GM18517 (cell line): ENCODE measurements around the gene RAPGEF6.
"Not testable (repeated sequence)": the region's sequence is repeated elsewhere in the genome, so short reads cannot be mapped to it uniquely, and the experiment has no call there.

ENCODE experiments used
- ATAC-seq: cut with Tn5 transposase; IDR thresholded peaks from one replicate; pipeline ENCODE4 v1.9.1; 2021; ENCODE audit warnings: mild to moderate bottlenecking, moderate library complexity; ENCODE audit not compliant: unreplicated experiment

RAPGEF6 gene

DNA sequence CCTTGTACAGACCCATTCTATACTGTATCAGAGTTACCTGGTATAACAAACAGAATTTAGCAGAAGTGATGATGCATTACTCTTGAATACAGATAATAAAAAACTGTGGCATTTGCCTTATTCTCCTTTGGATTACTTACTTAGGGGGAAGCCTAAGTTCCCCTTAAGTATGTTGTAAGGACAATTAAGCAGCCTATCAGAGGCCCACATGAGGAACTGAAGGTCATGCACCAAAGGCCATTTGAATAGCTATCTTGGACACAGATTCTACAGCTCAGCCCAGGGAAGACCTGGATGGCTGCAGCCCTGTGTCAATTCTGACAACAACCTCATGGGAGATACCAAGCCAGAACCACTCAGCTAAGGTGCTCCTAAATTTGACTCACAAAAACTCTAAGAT is 125.2 kb downstream of the RAPGEF6 start:
- no peak for ATAC-seq

GRCh38 chr5:131505237-131505908 is 129.7 kb downstream of the RAPGEF6 start:
- peak; percentile 60 for ATAC-seq

GRCh38 chr5:131496400-131496713 is 138.7 kb downstream of the RAPGEF6 start:
- ATAC-seq, result peak; percentile 95

- peak; percentile 42 for ATAC-seq
Observed at GRCh38 chr5:131495536-131496399, 139.3 kb downstream of the RAPGEF6 start.

DNA sequence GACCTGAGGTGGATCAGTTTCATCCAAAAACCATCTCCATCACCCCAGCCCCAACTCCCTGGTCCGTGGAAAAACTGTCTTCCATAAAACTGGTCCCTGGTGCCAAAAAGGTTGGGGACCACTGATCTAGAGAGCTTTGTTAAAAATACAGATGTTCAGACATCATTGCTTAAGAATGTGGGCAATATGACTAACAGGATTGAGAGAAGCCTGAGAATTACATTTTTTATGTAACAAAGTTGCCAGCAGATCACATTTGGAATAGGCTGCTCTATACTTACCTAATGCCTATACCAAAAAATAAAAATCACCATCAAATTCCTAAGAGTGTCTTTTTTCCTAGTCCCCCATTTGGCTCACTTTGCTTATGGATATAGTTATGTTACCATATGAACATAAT is 143.3 kb downstream of the RAPGEF6 start:
- no peak for ATAC-seq

DNA sequence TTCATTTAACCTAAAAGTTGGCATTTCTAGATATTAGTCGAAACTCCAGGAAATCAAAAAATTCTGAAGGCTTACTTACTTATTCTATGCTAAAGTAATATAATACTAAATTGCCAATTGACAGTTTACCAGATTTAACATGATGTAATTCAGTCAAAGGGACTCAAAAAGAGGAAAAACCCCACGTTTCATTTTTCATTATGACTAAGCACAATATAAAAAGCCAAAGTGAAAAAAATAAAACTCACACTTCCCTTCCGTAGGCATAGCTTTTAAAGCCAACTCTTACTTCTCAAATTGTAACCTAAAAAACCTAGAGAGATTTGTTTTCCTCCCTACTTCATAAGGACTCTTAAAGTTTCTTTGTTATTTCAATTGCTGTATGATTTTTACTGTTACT is 146.6 kb downstream of the RAPGEF6 start:
- ATAC-seq, result peak; percentile 94

GRCh38 chr5:131487371-131487770 is 147.7 kb downstream of the RAPGEF6 start:
- not testable (repeated sequence) for ATAC-seq

DNA sequence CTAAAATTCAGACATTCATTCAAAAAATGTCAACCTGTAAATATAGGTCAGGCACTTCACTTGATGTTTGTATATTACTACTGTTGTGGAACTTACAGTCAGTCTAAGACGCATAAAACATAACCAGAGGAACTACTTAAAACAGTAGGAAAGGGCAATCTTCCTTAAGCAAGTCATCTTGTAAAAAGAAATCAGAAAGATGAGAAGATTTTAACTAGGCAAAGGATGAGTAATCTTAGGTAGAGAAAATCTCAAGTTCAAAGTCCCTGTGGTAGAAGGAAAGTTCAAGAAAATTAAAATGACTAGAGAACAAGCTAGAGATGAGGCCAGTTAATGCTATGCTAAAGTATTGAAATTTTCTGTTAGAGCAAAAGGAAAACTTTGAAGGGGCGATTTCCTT is 152.4 kb downstream of the RAPGEF6 start:
- ATAC-seq, result no peak

- ATAC-seq, result no peak
Observed at GRCh38 chr5:131481569-131481968, 153.5 kb downstream of the RAPGEF6 start.

- ATAC-seq, result no peak
Observed at GRCh38 chr5:131475541-131475941, 159.5 kb downstream of the RAPGEF6 start.

GRCh38 chr5:131473731-131474130 is 161.3 kb downstream of the RAPGEF6 start:
- ATAC-seq, result no peak

DNA sequence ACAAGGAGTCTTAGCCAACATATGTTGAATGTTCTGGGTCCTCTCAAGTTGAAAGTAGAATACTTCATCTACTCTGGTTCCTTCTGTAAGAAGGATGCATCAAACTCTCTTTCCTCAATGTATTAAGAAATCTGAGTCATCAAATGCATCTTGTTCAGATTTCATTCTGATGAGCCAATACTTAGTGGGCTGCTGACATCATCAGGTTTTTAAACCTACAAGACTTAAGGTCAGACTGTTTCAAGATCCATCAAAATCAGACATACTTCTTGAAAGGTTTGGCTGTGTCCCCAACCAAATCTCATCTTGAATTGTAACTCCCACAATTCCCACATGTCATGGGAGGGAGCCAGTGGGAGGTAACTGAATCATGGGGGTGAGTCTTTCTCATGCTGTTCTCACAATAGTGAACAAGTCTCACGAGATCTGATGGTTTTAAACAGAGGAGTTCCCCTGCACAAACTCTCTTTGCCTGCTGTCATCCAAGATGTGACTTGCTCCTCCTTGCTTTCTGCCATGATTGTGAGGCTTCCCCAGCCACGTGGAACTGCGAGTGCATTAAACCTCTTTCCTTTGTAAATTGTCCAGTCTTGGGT is 168.8 kb downstream of the RAPGEF6 start:
- no peak for ATAC-seq

GRCh38 chr5:131463656-131464055 is 171.4 kb downstream of the RAPGEF6 start:
- no peak for ATAC-seq

- no peak for ATAC-seq
Observed at GRCh38 chr5:131462454-131462853, 172.6 kb downstream of the RAPGEF6 start.

DNA sequence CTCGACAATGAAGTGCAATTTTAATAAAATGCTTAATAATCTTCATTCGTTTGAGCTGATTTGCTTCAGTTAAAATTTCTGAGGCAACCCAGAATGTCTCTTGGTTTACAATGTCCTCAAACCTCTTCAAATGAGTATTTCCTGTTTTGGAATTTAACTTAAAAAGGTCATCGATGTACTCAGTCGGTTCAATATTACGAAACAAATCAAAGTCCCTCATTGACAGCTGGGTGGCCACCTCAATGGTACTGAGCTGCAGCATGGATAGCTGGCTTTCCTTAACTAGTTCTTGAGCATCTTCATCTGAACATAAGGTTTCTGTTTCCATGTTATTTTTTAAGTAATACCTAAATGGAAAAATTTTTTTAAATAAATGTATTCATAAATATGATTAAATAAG is 173.3 kb downstream of the RAPGEF6 start:
- ATAC-seq, result no peak

DNA sequence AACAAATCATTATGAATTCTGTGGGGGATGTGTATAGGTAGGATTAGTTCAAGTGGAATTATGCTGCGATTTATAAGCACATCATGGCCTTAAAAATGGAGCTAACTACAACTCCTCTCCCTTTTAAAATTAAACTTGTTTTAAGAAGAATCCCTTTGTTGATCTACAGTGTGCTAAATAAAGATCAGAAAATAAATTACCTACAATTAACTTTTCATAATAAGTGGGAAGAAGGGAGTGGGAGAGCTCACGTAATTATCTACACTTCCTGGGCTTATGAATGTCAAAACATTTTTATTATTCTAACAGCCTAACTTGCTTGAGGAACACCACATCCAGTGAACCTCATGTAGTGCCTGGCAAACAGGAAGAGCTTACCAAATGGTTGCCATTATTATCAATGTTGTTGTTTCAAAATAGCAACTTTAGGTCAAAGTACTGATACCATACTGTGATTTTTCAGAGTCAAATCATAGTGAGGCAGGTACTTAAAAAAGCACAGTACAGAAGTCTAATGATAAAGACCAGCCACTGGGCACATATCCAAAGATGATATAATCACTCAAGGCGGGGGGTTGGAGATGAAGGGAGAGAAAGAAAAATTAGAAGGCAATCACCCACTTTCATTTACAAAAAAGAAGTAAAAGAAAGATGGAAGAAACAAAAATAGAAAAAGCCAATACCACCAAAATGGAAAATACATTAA is 174.0 kb downstream of the RAPGEF6 start:
- no peak for ATAC-seq

GRCh38 chr5:131460133-131460532 is 174.9 kb downstream of the RAPGEF6 start:
- ATAC-seq, result no peak

DNA sequence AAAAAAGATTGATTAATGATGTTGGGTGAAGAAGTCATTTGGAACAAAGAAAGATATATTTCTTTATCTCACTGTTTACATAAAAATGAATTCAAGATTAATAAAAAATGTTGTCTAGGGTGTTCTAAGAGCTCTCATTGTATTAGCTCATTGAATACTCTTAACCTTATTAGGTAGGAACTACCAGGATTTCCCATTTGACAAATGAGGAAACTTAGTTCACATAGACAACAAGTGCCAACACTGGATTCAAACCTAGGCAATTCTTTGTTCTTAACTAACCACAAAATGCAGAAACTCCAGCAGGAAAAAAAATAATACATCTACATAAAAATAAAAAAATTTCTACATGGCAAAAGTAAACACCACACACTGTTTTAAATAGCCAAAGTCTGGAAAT is 175.8 kb downstream of the RAPGEF6 start:
- no peak for ATAC-seq

GRCh38 chr5:131457193-131457592 is 177.8 kb downstream of the RAPGEF6 start:
- ATAC-seq, result no peak

- ATAC-seq, result no peak
Observed at GRCh38 chr5:131450941-131451340, 184.1 kb downstream of the RAPGEF6 start.

DNA sequence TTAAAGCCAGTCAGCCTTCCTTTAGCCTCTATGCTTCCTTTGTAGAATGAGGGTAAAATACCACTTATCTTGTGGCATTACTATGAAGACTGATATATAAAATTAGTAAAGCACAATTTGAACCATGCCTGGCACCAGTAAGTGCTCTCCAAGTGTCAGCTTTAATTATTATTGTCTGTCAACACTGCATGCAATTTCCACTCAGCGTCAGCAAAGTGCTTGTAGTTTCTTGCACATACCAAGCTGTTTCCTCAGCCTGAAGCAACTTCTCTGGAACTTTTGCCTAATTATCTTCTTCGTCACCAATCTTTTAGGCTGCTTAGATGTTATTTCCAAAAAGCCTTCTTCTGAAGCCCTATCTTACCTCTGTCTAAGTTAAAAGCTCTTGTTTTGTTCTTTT is 193.8 kb downstream of the RAPGEF6 start:
- ATAC-seq, result no peak
